ENCODE results near the gene GAS1.

GAS1 gene

DNA sequence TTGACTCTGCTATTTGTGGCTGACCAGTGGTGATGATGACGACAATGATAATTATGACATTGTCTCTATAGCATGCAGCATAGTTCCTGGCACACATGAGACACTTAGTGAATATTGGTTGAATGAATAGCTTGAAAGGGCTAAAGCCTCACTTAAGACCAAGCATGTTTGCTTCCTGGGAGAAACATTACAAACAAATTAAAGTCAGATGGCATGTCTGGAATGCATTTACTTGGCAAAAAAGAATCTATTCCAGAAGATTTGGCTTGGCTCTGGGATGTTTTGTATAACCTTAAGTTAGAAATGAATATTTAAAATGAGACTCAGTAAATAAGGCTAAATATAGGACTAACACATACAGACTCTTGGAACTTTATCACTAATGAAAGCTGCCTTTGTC lies 21.6 kb downstream of the GAS1 start:
- no peak for DNase-seq (ENCODE audit: low read depth, low spot score)

DNA sequence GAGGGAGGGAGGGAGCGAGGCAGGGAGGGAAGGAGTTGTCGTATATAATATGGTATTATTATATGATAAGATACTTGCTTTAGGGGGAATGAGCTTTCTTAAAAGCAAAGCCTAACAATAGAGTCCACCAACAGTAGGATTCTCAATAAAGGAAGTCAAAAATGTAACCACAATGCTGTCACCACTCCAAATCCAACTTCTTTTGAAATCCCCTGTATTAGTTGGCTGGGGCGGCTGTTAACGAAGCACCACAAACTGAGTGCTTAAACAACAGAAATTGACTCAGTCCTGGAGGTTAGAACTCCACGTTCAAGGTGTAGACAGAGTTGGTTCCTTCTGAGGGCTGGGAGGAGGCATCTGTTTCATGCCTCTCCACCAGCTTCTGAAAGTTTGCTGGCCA lies 23.1 kb downstream of the GAS1 start:
- no peak for DNase-seq (ENCODE audit: low read depth, low spot score)

DNA sequence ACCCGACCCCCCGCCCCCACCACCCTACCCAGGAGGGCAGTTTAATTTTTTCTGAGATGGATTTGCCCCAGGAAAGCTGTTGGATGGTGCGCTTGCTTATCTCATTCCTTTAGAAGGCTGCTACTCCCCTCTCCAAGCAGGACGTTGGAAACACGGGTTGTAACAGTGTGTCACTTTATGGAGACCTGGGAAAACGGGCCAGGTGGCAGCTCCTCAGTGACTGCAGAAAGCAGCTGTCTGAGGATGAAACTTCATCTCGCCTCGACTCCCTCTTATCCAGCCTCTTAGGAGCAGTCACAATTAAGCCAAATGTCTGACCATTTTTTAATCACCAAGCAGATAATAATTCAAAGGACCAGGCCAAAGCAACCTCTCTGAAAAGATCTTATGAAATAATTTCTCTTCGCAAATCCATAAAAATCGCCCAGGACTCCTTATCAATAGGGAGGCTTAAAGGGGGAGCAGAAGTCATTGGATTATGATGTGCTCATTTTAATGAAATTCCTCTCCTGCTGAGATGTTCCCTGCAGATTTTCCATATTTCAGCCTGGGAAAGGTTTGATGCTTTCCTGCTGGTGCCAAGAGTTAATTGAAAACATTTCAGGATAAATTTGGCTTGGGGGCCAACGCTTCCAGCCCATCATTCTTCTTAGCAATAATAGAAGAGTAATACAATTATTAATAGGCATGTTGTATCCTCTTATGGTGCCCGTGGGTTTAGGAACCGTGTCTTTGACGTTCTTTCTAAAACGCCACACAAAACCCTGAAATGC lies 26.0 kb downstream of the GAS1 start:
- DNase-seq (ENCODE audit: low read depth, low spot score), result no peak

DNA sequence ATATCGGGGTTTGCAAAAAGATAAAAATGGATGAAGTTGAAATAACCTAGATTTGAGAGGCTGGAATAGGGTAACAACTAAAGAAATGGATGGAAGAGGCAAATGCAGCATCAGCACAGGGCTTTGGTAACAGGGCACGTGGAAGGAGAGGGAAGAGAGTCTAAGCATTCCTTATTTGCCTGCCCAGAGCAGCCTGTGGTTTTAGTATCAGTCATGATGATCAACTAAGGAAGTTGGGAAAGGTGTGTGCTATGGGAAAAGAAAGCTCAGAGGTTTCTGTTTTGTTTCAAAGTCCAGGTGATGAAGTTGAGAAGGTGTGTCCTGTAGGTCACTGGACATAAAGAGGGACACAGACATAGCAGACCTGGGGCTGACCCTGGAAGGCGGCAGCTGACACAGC lies 28.8 kb downstream of the GAS1 start:
- no peak for DNase-seq (ENCODE audit: low read depth, low spot score)

DNA sequence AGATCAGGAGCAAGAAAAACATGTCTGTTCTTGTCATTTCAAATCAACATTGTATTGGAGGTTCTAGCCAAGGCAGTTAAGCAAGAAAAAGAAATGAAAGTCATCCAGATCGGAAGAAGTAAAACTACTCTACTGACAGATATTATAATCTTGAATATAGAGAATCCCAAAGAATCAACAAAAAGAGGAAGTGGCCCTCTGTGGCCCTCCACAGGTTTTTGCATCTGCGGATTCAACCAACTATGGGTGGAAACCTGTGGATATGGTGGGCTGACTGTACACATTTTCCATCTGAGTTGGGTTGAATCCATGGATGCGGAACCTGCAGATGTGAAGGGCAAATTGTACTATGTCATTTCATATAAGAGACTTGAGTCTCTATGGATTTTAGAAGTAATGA lies 35.1 kb downstream of the GAS1 start:
- DNase-seq (ENCODE audit: low read depth, low spot score), result no peak

DNA sequence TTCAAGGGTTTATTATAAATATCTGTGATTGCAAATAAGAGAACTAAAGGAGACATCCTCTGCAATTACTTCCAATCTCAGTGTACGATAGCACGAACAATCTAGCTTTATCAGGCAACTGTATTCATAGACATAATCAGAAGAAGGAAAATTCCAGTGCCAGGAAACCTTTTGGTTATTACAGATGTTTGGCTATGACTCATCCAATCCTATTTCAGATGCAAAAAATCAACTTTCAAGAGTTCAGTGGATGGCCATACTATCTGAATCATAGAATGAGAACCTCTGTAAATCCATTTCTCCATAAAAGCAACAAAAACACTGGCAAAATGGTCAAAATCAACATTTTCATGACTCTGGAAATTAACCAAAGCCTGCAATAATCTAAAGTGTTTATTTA lies 37.9 kb downstream of the GAS1 start:
- no peak for DNase-seq (ENCODE audit: low read depth, low spot score)

DNA sequence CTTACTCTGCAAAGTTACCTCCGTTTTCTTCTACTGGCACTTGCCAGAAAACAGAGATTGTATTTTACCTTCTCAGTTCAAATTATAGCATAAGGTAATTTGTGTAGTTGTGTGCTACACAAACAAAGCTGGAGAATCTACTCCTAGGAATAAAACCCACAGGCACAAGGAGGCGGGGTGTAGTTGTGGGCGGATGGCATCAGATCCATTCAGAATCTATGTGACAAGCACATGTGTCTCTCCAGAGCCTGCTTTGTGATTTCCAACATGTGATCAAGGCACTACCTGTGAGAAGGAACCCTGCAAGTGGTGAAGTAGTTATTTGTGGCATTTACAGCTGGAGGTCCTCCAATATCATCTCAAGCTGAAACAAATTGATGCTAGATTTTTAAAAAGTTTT lies 39.0 kb downstream of the GAS1 start:
- DNase-seq (ENCODE audit: low read depth, low spot score), result no peak

DNA sequence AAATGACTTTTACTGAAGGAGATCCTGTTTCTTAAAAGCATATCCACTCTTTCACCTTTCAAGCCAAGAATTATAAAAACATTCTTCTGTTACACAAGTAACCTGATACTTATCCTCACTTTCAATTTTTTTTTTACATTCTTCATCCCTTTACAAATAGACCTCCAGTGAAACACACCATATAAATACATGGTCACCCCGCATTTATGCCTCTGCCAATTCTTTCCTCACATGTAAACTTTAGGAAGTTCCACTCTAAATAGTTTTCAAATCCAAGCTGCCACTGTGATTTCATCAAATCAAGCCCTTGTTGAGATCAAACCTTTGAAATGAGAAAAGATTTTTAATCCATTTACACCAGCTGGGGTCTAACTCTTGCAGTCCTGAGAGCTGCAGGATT lies 40.0 kb downstream of the GAS1 start:
- no peak for DNase-seq (ENCODE audit: low read depth, low spot score)

DNA sequence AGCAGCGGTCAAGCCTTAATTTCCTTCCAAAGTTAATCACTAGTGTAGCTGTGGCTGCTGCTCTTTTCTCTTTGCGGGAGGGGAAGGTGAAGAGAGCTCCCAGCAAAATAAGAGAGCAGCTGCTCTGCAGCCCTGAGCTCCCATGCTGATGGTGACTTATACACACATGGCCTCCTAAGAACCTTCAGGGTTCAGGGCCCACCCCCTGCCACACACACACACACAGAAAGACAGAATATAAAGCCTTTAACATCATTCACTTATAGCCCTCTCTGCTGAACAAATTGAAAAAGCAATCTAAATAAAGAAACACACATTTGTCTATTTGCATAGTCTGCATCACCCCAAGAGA lies 43.6 kb downstream of the GAS1 start:
- no peak for DNase-seq (ENCODE audit: low read depth, low spot score)

DNA sequence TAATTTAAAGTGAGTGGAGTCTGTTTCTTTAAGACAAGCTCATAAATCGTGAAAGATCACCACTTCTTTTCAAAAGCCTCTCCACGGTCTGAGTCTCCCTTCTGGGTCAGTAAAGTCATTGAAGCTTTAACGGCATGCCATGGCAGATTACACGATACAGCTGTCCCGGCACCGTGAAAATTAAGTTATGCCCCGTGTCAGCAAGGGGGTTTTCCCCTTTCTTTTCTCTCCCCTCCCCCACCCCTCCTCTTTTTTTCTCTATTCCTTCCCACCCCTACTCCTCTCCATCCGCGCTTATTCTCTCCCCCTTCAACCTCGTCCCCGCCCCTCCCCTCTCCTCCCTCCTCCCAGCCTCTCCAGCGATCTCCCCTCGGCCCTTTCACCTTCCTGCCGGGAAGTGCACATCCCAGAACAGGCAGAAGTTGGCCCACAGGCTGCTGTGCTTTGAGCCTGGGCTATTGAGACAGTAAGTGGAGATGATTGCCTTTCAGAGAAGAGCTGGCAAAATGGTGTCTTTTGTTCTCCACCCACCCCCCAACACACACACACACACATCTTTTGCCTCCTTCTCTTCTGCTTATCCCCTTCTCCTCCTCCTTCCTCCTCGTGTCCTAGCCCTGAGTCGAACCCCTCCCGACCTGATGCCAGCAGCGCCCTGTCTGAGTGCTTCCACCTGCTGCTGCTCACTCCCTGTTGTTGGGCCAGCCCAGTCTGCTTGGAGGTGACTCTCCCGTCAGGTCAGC lies 44.1 kb downstream of the GAS1 start:
- DNase-seq (ENCODE audit: low read depth, low spot score), result no peak

DNA sequence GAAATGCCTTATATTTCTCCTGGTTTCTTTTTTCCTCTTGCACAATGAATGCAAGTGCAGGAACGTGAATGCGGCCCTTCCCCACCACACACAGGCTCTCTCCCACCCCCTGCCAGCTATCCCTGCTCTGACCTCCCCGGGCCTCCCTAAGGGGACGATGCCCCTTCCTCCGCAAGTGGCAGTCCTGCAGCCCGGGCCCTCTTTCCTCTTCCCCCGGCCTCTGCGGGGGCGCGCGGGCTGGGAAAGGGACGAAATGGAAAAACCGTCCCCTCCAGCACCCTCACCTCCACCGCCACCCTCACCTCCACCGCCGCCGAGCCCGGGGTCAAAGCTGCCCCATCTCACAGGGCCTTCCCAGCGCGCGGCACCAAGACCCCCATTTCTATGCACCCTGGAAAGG lies 44.7 kb downstream of the GAS1 start:
- no peak for DNase-seq (ENCODE audit: low read depth, low spot score)

DNA sequence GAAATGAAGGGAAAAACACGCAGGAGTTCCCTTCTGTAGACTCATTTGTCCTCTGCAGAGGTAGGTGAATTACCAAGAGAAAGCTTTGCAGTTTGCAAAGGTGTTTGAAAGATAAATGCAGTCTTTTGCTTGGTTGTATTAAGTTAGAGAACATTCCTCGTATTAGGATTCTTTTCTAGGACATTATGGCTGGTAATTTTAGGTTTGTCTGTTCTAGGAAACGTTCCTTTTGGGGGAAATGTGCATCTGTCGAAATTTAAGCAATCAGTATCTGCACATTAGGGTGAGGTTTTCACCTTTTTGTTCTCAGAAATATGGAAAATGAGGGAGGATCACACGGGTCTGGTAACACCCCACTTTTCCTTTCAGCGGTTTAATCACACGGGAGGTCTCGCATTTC lies 45.1 kb downstream of the GAS1 start:
- no peak for DNase-seq (ENCODE audit: low read depth, low spot score)

DNA sequence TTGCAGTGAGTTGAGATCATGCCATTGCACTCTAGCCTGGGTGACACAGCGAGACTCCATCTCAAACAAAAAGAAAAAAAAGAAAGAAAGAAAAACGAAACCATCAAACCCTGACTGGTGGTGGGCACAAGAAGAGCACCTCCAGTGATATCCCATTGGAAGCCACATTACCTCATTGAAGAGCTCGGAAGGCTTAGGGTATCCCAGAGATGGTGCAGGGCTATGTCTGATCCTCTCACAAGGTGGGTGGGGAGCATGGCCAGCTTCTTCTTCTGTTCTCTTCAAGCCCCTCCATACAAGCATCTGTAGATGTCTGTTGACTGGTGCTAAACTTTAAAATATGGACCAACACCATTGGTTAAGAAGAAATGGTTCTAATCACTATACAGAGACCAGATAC lies 45.8 kb downstream of the GAS1 start:
- DNase-seq (ENCODE audit: low read depth, low spot score), result no peak
